T47D (cell line): ENCODE data around the gene GRID2IP.

Source experiments
- DNase-seq, 2 experiments: peaks; one replicate each; pipeline versions ENCODE4 v3.0.0 to v3.0.0-alpha.2; 2011 to 2012; ENCODE audit warnings: low read depth in 1 of 2, low spot score in 1 of 2
- JUND ChIP-seq: IDR thresholded peaks from 2 replicates; pipeline ENCODE4 v1.6.1; 2012; ENCODE audit warnings: low read depth
- in situ Hi-C: cut with HindIII; loops from 2 replicates; pipeline ENCODE4 v1.10.0; 2016; ENCODE audit warnings: low sequenced_read_pairs, low pct_unique_long_range_greater_than_20kb

Gene GRID2IP

DNA sequence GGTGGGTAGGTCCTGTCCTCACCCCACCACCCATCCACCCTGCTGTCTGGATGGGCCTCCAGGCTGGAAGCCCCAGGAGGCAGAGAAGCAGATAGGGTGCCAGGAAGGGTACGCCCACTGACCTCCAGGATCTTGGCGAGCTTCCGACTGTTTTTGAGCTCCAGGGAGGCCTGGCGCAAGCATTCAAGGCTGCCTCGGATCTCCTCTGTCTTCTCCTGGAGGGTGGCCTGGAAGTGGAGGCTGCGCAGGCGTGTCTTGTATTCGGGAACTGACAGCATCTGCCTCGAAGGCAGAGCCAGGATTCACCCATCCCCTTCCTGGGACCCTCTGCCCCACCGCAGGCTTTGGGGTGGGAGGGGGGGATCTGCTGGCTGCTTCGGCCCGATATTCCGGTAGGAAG is 48.4 kb downstream of the GRID2IP start:
- no peak for DNase-seq
- in situ Hi-C loops, result no loop called here
- TF ChIP-seq JUND, result no peak

GRCh38 chr7:6501586-6502564 is 49.4 kb downstream of the GRID2IP start:
- in situ Hi-C loops, result no loop called here
- no peak for DNase-seq
- no peak for TF ChIP-seq JUND

DNA sequence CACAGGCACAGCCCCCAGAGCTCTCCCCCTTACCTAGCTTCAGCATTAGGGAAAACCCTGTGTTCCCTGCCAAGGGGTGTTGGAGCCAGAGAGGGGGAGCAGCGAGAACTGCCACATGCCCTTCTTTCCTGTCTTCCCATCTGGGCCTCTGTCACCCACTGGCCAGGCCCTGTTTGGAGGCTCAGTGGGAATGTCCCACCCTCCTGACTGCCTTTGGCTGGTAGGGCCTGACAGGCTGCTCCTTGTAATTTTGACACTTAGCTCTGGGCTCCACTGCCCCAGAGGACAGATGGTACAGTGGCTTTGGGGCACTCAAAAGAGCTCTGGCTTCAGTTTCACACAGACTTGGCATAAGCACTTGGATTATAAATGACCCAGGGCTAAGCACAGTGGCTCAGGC is 50.6 kb downstream of the GRID2IP start:
- no peak for DNase-seq
- in situ Hi-C loops, result no loop called here
- no peak for TF ChIP-seq JUND

DNA sequence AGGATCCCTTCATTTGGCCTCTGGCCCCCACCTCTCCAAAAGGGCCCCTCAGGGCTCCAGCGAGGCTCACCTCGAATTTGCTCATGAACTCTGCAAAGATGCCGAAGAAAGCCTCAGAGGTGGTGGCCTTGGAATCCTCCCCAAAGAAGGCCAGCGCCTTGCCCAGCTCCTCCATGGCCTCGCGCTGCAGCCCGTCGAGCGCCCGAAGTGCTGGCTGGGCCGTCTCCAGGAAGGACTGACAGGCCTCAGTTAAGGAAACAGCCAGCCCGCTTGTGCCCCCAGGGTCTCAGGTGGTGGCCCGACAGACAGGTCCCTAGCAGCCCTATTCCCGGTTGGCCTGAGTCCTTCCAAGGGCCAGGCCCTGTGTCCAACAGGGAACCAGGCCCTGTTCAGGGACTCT is 53.3 kb downstream of the GRID2IP start:
- in situ Hi-C loops, result no loop called here
- TF ChIP-seq JUND, result no peak
- DNase-seq, result no peak

DNA sequence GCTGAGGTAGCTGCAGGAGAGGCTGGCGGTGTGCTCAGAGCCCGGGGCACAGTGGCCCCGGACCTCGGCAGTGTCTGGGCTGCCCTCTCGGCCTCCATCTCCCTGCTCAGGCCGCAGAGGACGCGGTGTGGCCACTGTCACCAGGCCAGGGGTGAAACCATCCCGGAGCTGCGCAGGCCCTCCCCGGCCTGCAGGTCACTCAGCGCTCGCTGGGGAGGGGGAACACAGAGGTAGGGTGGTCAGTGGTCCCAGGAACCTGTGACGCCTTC is 53.7 kb downstream of the GRID2IP start:
- DNase-seq, result no peak
- no peak for TF ChIP-seq JUND
- in situ Hi-C loops, result no loop called here

DNA sequence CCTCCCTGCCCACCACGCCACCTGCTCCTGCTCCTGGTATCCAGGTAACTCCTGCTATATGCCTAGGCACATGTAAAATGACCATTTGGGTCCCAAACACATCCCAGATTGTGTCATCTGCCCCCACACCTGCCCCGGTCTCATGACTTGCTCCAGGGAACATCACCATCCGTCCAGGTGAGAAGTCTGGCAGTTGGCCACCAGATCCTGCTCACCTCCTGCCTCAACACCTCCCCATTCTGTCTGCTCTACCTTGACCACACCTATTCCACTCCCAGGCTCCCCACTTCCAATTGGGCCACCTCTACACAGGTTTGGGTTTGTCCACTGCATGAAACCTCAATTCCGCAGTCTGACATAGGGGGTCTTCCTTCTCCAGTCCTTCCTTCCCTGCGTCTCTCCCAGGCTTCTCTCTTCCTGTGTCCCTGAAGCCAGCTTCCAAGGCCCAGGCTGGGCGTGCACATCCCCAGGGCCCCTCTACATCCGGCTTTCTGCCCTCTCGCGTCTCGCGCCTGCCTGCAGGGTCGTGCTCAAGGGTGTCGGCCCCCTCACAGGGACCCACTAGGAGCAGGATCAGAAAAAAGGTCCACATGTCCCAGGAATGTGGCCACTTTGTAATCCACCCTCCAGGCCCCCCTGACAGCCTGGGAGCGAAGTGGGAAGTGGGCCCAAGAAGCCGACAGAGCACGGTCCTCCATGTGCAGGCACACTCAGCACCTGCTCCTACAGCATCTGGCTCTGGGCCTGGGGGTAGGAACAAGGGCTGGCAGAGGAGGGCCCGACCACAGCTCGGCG is 54.2 kb downstream of the GRID2IP start:
- TF ChIP-seq JUND, result no peak
- in situ Hi-C loops, result no loop called here
- no peak for DNase-seq

- in situ Hi-C loops, result no loop called here
- DNase-seq, result no peak
- no peak for TF ChIP-seq JUND
Observed at GRCh38 chr7:6495597-6496262, 55.5 kb downstream of the GRID2IP start.

- in situ Hi-C loops, result no loop called here
- DNase-seq, result no peak
- TF ChIP-seq JUND, result no peak
Observed at GRCh38 chr7:6494365-6494764, 56.9 kb downstream of the GRID2IP start.

DNA sequence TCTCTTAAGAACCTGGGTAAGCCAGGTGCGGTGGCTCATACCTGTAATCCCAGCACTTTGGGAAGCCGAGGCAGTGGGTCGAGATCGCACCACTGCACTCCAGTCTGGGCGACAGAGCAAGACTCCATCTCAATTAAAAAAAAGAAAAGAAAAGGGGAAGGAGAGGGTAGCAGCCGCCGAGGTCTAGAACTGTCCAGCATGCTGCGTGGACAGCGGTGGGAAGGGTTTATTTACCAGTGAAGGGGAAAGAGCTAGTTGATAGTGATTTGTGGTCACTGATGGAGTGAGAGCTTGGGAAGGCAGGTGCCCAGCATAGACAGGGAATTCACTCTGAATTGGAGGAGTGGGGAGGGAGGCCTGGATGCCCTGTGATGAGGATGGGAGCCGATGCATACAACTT is 60.1 kb downstream of the GRID2IP start:
- no peak for TF ChIP-seq JUND
- in situ Hi-C loops, result no loop called here
- DNase-seq, result no peak

- no peak for TF ChIP-seq JUND
- in situ Hi-C loops, result no loop called here
- DNase-seq, result no peak
Observed at GRCh38 chr7:6489612-6490011, 61.6 kb downstream of the GRID2IP start.

DNA sequence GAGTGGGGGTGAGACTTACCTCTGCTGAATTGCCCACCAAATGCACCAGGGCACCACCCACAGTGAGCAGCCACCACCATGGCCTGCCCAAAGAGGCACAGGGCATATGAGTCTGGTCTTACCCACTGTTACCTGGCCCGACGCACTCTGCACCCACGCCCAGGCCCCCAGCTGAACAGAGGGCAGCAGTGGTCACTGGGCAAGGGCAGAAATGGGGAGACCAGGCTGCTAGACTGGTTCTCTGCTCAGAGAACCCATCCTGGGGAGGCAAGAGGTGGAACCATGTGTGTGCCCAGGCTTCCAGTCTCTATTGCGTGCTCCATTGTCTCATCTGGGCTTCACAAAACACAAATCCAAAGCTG is 64.1 kb downstream of the GRID2IP start:
- DNase-seq, result no peak
- TF ChIP-seq JUND, result no peak
- in situ Hi-C loops, result no loop called here

DNA sequence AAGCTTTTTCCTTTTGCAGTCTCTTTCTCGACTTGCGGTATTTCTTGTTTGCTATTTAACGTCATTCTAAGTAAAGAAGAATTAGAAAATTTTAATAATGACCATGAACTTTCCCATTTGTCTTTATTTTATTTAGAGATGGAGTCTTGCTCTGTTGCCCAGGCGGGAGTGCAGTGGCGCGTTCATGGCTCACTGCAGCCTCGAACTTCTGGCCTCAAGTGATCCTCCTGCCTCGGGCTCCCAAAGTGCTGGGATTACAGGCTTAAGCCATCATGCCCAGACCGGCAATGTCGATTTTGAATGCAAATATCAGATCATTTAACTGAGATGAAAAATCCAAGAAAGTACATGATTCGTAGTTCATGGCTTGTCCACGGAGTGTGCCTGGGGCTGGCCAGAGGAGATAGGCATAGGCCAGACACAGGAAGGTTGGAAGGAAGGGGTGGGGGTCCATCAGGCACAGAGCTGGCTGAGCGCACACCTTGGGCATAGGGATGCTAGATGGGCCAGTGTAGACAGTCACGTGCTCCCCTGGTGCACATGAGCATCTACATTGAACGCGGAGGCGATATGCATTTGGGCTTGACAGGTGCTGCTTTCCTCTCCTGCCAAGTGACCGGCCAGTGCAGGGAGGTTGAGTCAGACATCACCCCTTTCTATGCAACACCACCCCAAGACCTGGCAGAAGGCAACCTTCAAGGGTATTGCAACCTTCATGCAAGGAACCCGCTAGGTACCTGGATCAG is 64.7 kb downstream of the GRID2IP start:
- no peak for TF ChIP-seq JUND
- DNase-seq, result no peak
- in situ Hi-C loops, result no loop called here

GRCh38 chr7:6482743-6483119 is 68.5 kb downstream of the GRID2IP start:
- in situ Hi-C loops, result no loop called here
- no peak for DNase-seq
- no peak for TF ChIP-seq JUND
